HG02973 (cell line): ENCODE data around the gene NGEF.

Source experiments
- ATAC-seq: cut with Tn5 transposase; IDR thresholded peaks from one replicate; pipeline ENCODE4 v1.9.1; 2021; ENCODE audit warnings: moderate library complexity; ENCODE audit not compliant: unreplicated experiment

The NGEF gene

DNA sequence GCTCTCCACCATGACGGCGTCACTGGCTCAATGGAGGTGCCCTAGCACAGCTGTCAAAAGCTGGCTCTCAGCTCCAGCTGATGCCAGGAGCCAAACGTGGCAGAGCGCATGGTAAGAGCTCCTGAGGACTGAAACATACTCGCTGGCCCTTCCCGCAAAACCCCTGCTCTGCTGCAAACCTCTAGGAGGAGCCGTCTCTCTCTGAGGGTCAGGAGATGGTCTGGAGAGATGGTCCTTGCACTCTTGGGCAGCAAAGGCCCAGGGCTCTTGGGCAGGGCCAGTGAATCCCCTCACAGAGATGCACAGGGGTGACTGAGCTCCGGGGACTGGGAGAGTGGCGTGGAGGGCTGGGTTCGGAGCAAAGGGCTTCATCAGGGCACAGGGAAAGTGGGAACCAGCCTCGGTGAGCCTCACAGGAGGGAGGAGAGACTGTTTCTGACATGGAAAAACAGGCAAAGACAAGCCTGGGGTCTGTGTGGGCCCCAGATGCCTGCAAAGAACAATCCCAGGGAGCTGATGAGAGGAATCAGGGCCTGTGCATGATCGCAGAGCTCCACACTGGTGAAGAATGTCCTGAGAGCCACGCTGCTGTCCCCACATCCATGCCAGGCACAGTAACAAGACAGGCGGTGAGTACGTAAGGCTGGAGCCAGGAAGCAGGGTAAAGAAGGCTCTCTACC lies 125.7 kb downstream of the NGEF start:
- no peak for ATAC-seq

DNA sequence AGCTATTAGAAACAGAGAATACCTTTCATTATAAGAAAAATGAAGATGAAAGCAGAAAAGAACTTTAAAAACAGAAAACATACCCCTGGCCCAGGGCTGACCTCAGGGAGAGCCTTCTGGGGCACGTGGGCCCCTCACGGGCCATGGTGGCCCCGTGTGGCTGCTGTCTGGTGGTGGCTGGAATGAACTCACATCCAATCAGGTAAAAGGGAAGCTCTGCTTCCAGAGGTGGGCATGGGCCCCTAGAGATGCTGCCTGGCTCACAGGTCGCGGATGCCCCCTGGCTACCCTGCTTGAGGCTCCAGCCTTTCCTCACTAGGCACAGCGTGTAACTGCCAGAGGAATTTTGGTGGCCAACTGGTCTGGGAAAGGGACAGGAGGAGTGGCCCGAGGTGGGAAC lies 126.4 kb downstream of the NGEF start:
- no peak for ATAC-seq

DNA sequence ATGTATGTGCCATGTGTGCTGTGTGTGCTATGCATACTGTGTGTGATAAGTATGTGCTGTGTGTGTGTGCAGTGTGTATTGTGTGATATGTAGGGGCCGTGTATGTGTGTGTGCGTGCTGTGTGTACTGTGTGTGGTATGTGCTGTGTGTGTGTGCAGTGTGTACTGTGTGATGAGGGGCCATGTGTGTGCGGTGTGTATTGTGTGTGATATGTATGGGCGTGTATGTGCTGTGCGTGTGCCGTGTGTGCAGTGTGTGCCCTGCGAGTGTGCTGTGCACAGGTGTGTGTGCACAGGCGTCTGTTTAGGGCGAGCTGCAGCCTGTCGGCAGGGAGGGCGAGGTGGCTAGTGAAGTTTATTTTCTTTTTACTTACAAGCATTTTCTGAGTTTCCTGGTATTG lies 126.9 kb downstream of the NGEF start:
- ATAC-seq = no peak

DNA sequence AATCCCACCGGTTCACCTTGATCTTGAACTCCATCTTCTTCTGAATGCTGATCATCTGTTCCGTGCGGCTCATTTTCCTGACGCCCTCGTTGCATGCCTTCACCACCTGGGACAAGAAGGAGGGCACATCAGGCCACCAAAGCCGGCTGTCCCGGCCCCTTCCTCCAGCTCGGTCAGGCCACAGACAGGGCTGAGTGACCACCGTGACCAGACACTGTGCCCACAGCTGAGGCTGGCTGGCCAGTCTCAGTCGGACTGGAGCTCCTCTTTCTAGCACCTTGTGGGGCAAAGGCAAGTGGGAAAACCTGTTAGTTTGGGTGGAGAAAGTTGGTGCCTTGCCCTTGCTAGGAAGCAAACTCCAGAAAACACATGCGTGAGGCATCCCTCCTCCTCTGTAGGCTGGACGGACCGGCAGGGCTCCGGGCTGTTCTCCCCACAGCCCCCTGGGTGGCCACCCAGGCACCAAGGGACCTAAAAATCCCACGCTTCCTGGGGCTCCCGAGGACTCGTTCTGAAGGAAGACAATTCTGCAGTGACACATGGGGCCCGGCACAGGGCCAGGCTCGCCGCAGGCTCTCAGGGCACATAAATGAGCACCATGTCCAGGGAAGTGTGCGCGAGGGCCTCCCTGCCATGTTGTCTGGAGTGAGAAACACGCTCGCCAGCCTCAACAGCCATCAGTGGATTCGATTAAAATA lies 127.6 kb downstream of the NGEF start:
- no peak for ATAC-seq

DNA sequence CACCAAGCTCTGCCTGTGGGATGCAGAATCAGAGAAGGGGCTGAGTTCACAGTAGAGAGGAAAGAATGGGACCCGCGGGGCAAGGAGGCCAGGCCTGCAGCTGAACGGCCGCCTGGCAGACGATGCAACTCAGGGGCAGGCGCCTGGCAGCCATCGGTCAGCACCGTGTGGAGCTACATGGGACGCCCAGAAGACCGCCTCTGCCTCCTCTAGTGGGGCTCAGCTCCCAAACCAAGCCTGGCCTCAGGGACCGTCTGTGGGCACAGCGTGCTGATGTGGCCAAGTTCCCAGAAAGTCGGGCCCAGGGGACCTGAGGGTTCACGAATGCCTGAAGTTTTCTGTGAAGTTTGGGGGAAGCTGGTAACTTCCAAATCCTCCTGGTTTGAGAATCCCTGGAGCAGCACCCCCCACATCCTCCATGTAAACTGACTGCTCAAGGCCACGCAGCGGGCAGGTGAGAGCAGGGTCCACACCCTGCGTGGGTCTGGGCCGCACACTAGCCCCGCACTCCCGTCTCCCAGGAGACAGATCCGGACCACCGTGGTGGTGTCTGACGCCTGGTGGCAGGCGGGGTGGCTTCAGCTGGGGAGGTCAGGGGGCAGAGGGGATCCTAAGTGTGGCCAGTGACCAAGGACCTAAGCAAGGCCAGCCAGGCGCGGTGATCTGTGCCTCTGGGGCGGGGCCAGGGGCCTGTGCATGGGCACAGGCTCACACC lies 128.3 kb downstream of the NGEF start:
- ATAC-seq = no peak

DNA sequence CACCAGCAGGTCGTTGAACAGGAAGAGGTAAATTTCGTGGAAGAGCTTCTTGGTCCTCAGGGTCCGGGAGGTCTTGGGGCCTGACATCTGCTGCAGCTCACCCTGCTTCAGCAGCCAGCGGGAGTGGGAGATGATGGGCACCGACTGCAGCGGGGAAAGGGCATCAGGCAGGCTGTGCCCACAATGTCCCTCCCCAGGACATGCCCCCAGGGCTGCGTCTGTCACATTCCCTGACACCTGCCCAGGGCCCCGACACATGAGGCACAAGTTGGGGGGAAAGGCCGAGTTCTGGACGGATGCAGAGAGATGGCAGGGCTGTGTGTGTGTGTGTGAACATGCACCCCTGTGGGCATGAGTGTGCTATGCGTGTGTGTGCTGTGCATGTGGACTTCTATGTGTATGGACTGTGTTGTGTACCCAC lies 129.0 kb downstream of the NGEF start:
- ATAC-seq = no peak

DNA sequence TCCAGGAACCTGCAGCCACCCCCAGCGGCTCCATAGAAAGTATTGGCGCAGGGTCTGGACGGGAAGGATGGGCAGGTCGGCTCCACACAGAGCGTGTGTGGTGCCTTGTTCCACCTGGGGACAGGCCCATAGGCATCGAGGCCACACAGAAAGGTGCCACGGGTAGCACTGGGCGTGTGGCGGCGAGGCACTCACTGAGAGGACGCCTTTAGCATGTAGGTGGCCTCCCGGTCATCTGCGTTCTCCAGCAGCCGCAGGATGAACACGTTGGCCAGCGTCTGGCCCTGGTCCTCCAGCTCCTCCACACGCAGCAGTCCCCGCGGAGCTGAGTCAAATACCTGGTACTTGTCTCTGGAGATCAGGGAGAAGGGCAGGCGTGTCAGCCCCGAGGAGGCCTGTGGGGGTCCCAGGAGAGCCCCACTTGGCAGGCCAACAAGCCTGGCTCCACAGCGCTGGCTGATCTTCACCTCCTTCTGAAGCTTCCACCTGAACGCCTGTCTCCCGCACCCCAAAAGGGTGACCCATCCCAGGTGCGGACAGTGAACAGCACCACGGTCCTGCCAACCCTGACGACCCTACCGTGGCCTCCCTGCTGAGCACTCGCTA lies 129.8 kb downstream of the NGEF start:
- ATAC-seq = no peak

DNA sequence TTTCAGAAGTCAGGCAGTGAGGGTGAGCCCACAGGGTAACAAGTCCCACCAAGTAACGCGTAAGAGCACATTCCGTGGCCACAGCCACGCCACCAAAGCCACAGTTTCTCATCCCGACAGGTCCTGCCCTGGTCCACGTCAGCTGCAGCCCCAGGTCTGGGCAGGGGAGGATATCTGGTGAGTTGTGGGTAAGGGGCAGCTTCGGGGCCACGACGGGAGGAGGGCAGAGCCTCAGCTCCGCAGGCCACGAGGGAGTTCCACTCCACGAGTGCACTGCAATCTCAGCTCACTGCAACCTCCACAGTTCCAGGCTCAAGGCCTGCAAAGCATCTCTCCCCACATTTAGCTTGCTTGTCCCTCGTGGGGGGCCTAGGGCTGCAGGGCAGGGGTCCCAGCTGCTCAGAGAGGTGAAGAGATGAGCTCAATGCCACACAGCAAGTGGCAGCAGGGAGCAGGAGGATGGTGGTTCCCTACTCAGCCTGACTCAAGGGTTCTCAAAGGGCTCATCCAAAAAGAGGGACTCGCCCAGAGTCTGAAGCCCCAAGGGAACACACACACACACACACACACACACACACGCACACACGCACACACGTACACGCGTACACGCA lies 130.4 kb downstream of the NGEF start:
- ATAC-seq = no peak

DNA sequence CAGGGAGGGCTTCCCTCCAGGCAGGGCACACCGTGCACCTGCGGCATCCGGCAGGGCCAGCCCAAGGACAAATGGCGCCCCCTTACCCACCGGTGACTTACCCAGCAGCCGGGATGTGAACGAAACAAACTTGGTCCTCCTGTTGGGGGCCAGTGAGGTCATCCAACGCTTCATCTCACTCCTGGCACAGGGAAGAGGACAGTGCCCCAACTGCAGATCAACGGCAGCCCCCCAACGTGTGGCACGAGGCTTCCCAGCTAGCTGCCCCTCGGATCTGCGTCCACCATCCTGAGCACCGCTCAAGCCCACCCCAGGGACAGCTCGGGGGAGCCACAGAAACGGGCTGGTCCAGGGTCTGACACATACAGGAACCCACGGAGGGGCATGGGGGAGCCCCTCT lies 131.0 kb downstream of the NGEF start:
- ATAC-seq = no peak

DNA sequence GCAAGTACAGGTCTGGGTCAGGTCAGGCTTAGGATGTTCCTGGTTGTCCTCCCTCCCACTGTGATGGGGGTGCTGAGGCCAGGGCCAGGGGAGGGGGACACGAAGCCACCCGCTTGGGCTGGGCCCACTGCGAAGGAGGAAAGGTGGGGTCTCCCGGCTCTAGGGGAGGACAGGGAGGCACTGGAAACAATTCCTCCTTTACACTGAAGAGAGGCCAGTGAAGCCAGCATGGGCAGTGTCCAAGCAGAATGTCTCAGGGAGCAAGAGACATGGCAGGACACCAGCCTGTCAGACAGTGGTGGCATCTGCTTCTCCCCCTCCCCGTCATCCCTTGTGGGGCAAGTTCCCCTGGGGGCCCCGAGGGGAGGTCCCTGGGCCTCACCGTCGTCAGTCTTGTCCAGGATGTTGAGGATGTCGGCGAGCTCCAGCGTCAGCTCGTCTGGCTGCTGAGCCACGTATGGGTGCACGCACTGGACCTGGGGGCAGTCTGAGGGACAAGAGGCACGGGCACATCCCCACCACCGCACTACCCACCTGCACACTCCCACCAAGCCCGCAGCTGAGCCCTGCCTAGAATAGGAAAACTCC lies 132.2 kb downstream of the NGEF start:
- ATAC-seq = no peak

DNA sequence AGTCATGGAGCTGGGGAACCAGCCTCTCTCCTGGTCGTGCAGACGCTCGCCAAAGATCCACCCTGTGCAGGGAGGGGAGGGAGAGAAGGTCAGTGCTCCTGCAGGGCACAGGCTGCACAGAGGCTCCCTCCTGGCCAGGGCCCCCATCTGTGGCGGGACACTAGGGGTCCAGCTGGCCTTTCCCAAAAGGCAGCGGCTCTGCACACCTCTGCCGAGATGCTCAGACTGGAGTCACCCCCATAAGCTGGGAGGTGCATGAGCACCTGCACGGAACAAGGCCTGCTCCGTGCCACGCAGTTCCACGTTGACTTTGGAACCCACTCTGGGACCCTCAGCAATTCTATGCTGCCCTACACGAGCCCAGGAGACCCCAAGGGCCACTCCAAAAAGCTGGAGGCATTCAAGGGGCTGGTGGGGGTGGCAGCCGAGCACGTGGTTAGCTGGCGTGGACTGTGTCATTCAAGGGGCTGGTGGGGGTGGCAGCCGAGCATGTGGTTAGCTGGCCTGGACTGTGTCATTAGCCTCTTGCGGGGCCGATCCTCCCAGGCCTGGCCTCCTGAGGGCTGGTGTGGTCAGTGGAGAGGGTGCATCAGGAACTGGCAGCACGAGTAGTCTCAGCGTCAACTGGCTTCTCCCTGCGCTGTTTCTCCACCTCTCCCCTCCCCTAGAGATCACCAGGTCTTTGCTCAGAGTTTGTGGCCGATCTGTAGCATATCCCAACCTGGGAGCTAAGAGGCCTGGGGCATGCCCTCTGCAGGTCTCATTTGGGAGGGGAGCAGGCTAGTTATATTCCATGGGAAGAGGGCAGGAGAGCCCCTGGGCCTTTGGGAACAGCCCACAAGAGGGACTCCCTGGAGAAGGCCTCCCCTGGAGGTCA lies 133.2 kb downstream of the NGEF start:
- no peak for ATAC-seq

DNA sequence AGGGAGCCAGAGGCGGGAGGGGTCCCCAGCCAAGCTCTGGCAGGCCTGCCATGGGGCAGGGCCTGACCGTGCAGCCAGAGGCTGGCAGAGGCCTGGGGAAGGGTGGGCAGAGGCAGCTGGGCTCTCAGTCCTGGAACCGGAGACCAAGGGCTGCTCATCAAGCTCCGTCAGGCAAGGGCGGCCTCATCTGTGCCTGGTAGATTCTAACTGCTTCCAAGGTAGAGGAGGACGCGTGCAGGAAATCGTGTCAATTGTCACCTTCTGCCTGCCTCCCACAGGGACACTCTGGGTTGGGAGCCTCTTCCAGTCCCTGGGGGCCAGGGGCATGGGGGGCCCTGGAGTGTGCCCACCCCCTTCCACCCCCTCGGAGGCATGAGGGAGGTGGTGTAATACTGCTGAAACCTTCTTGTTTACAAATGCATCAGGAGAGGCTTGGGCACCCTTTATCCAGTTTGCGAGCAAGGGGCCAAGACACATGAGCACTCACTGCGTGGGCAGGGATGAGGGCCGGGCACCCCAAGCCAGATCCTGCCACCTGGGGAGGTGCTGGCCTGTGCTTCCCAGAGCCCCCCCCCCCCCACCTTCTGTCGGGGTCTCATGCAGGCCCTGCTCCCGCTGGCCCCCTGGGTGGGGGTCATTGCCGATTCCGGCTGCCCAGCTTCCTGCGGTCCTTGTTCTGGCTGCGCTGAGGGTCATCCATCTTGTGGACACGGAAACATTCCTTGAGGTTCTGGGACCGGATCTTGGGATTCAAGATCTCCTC lies 134.0 kb downstream of the NGEF start:
- no peak for ATAC-seq

DNA sequence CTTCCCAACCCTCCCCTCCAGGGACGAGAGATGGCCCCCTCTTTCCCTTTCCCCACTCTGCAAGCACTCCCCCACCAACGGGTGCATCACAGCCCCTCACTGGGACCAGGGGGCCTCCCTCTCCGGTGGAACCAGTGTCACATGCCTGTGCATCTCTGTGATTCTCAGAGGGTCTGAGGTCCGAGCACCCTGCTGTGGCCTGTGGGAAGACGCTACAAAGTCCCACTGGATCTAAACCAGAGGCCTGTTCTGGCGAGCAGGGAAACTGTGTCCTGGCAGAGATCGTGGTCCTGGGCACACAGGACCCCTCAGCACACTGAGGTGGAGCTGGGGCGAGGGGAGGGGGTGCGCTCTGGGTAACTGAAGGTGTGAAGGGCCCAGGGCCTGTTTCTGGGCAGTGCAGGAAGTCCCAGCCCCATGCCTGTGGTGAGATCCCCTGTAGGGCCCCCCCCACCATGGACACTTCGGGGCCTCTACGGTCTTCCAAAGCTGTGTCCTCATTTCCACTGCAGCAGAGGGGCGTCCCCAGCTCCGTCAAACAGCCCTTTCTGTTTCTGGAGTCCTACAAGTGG lies 135.0 kb downstream of the NGEF start:
- no peak for ATAC-seq

DNA sequence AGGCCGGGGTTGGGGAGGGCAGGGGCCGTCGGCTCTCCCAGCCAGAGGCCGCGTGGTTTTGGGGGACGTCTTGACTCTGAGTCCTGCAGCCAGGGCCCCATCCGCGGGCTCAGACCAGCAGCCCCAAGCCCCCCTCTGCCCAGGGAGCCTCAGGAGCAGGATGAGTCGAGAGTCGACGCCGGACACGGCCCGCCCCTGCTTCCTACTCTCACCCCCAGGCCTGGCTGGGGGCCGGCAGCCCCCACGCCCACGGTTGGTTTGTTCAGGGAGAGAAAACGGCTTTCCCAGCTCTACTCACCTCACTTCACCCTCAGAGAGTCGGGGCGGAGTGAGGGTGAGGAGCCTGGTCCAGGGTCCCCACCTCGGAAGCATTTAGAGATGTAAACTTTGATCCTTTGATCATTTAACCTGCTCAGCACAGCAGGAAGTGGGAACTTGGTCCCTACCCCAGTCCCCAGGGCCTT lies 136.0 kb downstream of the NGEF start:
- ATAC-seq = no peak

DNA sequence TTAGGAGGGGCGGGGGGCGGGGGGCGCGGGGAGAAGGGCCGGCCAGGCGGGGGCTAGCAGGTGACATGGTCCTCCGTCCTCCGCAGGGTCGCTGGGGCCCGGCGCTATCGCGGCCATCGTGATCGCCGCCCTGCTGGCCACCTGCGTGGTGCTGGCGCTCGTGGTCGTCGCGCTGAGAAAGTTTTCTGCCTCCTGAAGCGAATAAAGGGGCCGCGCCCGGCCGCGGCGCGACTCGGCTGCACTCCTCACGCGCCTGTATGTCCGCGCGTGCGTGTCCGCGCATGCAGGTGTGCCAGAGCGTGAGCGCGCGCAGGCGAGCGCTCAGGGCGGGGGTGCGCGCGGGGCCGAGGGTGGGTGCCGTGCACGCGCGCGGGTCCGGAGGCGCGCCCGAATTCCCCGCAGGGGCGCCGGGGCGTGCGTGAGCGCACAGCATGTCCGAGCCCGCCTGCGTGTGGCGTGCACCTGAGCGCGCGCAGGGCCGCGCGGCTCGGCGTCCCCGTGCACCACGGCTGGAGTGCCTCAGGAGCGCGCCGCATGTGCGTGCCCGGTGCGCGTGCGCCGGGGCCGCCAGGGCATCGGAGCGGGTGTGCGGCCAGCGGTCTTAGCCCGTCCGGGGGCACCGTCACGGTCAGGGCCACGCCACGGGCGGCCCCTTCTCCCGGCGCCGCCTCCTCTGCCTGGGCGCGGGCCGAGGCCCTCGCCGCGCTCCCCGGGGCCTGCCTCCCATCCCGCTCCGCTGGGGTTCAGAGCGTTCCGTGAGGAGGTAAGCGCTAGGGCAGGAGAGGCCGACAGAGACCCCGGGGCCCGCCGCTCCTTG lies 136.7 kb downstream of the NGEF start:
- ATAC-seq = no peak

DNA sequence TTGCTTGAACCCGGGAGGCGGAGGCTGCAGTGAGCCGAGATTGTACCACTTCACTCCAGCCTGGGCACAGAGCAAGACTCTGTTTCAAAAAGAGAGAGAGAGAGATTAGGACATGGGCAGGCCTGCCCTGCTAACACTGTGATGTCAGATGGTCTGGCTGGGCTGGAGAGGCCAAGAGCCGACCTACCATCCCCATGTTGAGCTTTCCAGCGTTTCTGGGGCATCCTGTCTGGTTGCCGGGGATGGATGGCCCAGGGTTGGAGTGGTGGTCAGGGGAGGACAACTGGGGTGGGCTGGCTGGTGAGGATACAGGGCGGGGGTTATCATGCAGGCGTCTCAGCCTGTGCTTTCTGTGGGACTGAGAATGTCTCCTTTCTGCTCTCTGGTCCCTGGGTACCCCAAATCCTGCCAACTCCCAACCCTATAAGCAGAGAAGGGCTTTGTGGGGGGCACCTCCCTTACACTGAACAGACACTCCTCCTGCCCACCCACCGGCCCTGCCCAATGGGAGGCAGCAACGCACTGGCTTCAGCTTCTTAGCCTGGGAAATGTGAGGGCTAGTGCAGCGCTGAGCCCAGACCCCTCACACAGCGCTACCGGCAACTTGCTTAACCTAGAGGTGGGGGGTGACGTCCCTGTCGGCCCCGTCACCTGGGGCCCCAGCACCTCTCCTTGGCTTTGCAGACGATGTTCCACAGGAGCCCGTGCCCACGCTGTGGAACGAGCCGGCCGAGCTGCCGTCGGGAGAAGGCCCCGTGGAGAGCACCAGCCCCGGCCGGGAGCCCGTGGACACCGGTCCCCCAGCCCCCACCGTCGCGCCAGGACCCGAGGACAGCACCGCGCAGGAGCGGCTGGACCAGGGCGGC lies 137.6 kb downstream of the NGEF start:
- no peak for ATAC-seq

DNA sequence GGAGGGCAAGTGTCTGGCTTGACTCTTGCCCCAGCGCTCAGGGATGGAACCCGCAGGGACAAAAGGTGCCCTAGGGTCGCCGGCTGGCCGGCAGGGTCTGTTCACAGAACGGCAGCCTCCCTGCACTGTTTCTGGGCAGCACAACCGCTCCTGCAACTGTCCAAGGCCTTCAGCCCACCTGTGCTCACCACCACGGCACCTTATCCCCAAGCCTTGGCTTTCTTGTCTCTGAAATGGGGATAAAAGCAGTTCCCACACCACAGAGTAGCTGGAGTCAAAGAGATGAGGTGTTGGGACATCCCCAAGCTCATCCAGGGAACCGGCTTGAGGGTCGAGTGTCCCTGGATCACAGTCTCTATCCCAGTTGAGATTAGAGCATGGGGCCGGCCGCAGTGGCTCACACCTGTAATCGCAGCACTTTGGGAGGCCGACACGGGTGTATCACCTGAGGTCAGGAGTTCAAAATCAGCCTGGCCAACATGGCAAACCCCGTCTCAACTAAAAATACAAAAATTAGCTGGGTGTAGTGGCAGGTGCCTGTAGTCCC lies 138.3 kb downstream of the NGEF start:
- no peak for ATAC-seq
